G401.6 (cell line): ENCODE results near the gene KLHL13.
"Not testable (repeated sequence)": the region's sequence is repeated elsewhere in the genome, so short reads cannot be mapped to it uniquely, and the experiment has no call there.

Experiments used
- FAIRE-seq: peaks from 2 replicates; lab custom pipeline; 2012; peaks lifted over from hg19 to GRCh38; lab: Jason Lieb, UNC

The KLHL13 gene

GRCh38 chrX:117992192-117992723 lies 124.4 kb downstream of the KLHL13 start:
- no peak for FAIRE-seq

- no peak for FAIRE-seq
These were observed 126.2 kb downstream of the KLHL13 start for GRCh38 chrX:117990438-117990837.

- no peak for FAIRE-seq
These were observed 127.1 kb downstream of the KLHL13 start for GRCh38 chrX:117989512-117989911.

GRCh38 chrX:117987373-117987772 lies 129.2 kb downstream of the KLHL13 start:
- no peak for FAIRE-seq

GRCh38 chrX:117985241-117985640 lies 131.4 kb downstream of the KLHL13 start:
- no peak for FAIRE-seq

- no peak for FAIRE-seq
These were observed 133.8 kb downstream of the KLHL13 start for GRCh38 chrX:117982694-117983392.

- FAIRE-seq, result no peak
These were observed 138.2 kb downstream of the KLHL13 start for GRCh38 chrX:117978402-117978801.

GRCh38 chrX:117977526-117977925 lies 139.1 kb downstream of the KLHL13 start:
- FAIRE-seq, result no peak

- no peak for FAIRE-seq
These were observed 143.4 kb downstream of the KLHL13 start for GRCh38 chrX:117973110-117973807.

GRCh38 chrX:117972711-117973109 lies 143.9 kb downstream of the KLHL13 start:
- FAIRE-seq, result no peak

- FAIRE-seq, result no peak
These were observed 146.8 kb downstream of the KLHL13 start for GRCh38 chrX:117969782-117970181.

GRCh38 chrX:117969328-117969727 lies 147.3 kb downstream of the KLHL13 start:
- FAIRE-seq, result no peak

GRCh38 chrX:117959045-117959444 lies 157.6 kb downstream of the KLHL13 start:
- no peak for FAIRE-seq

GRCh38 chrX:117957128-117957527 lies 159.5 kb downstream of the KLHL13 start:
- FAIRE-seq, result no peak

GRCh38 chrX:117939296-117939695 lies 177.3 kb downstream of the KLHL13 start:
- not testable (repeated sequence) for FAIRE-seq

- FAIRE-seq, result no peak
These were observed 180.5 kb downstream of the KLHL13 start for GRCh38 chrX:117936118-117936517.

GRCh38 chrX:117930116-117930515 lies 186.5 kb downstream of the KLHL13 start:
- FAIRE-seq, result not testable (repeated sequence)

GRCh38 chrX:117919755-117920154 lies 196.9 kb downstream of the KLHL13 start:
- FAIRE-seq, result no peak

GRCh38 chrX:117910216-117910615 lies 206.4 kb downstream of the KLHL13 start:
- no peak for FAIRE-seq

GRCh38 chrX:117898226-117898625 lies 218.4 kb downstream of the KLHL13 start:
- no peak for FAIRE-seq

- FAIRE-seq, result no peak
These were observed 221.2 kb downstream of the KLHL13 start for GRCh38 chrX:117895418-117895817.

GRCh38 chrX:117892469-117892868 lies 224.1 kb downstream of the KLHL13 start:
- no peak for FAIRE-seq

- FAIRE-seq, result no peak
These were observed 244.8 kb downstream of the KLHL13 start for GRCh38 chrX:117871796-117872195.

- no peak for FAIRE-seq
These were observed 256.1 kb downstream of the KLHL13 start for GRCh38 chrX:117860517-117860916.
